Calu3 (cell line): ENCODE measurements around the gene CPNE5. TPM values are rescaled to one million over a fixed set of nuclear protein-coding genes. Genes with fewer than 3 reads are reported as not detected.
A peak's percentile ranks its signal among the peaks of the same experiment; 100 is the strongest.

Experiments used
- BruUV-seq: library from RNA; stranded (reverse); fragments of 400-500 nt; replicated peaks from 2 replicates; lab custom pipeline; 2021; lab: Mats Ljungman, UMichigan
- CTCF ChIA-PET: fragments of 300-600 bp; sonication (Branson Sonifier 250); formaldehyde crosslinking; loops from one replicate; lab custom pipeline; 2022; ENCODE audit warnings: antibody characterized with exemption; lab: Charles Lee
- DNase-seq: peaks from one replicate; pipeline ENCODE4 v3.0.0; 2022
- H3K27ac Mint-ChIP-seq: one replicate; pipeline ENCODE4 v1.8.0; 2022; ENCODE audit warnings: mixed read lengths; ENCODE audit not compliant: unreplicated experiment
- H3K27me3 Mint-ChIP-seq: one replicate; pipeline ENCODE4 v1.8.0; 2022; ENCODE audit warnings: mixed read lengths; ENCODE audit not compliant: unreplicated experiment
- H3K36me3 Mint-ChIP-seq: one replicate; pipeline ENCODE4 v1.8.0; 2022; ENCODE audit warnings: mild to moderate bottlenecking, moderate library complexity, mixed read lengths; ENCODE audit not compliant: insufficient read depth, unreplicated experiment
- H3K4me1 Mint-ChIP-seq: one replicate; pipeline ENCODE4 v1.8.0; 2022; ENCODE audit warnings: mild to moderate bottlenecking, low read depth, mixed read lengths; ENCODE audit not compliant: unreplicated experiment
- H3K4me3 Mint-ChIP-seq: one replicate; pipeline ENCODE4 v1.8.0; 2022; ENCODE audit warnings: mild to moderate bottlenecking, low read depth, moderate library complexity, mixed read lengths; ENCODE audit not compliant: unreplicated experiment
- H3K9me3 Mint-ChIP-seq: one replicate; pipeline ENCODE4 v1.8.0; 2022; ENCODE audit warnings: low read depth, mixed read lengths; ENCODE audit not compliant: unreplicated experiment
- intact Hi-C: fragments of 100-400 bp; cut with micrococcal nuclease; formaldehyde crosslinking; loops from one replicate; pipeline ENCODE4 v1.10.0; 2022; ENCODE audit not compliant: unreplicated experiment
- total RNA-seq: library from RNA; stranded (reverse); gene quantifications from 2 replicates; pipeline ENCODE4 v1.2.3, GENCODE V29; 2022
- TF ChIP-seq, protein P1 (sequence below): fragments of 200-600 bp; IDR thresholded peaks from one replicate; pipeline ENCODE4 v1.8.0; 2022; ENCODE audit warnings: antibody characterized with exemption; ENCODE audit not compliant: unreplicated experiment

Gene CPNE5
- total RNA-seq, 1 experiment from 2014 or later = not detected

DNA sequence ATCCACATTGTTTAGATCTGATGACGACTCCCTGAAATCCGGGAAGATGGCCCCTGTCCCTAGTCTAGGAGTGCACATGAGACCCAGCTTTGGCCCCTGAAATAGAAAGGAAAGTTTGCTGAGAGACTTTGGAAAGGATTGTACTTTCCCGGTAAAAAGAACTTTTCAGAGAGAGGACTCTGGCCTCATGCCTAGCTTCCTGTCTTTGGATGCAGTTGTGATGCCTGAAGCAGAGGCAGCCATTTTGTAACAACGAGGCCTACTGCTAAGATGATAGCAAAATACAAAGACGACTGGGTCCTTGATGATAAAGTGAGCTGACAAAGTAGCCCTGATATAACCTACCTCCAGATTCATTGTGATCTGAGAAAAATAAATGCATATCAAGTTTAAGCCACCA is 6.9 kb downstream of the CPNE5 start:
- CTCF ChIA-PET = no interaction called here
- DNase-seq = no peak
- peaks cover 21% of the 10 kb centered on the region for H3K27me3 Mint-ChIP-seq
- BruUV-seq = no TSS peak
- H3K9me3 Mint-ChIP-seq = no peaks in the 10 kb centered on the region
- no peak overlapping the region for H3K27ac Mint-ChIP-seq
- no peaks in the 10 kb centered on the region for H3K36me3 Mint-ChIP-seq
- TF ChIP-seq, protein P1, sequence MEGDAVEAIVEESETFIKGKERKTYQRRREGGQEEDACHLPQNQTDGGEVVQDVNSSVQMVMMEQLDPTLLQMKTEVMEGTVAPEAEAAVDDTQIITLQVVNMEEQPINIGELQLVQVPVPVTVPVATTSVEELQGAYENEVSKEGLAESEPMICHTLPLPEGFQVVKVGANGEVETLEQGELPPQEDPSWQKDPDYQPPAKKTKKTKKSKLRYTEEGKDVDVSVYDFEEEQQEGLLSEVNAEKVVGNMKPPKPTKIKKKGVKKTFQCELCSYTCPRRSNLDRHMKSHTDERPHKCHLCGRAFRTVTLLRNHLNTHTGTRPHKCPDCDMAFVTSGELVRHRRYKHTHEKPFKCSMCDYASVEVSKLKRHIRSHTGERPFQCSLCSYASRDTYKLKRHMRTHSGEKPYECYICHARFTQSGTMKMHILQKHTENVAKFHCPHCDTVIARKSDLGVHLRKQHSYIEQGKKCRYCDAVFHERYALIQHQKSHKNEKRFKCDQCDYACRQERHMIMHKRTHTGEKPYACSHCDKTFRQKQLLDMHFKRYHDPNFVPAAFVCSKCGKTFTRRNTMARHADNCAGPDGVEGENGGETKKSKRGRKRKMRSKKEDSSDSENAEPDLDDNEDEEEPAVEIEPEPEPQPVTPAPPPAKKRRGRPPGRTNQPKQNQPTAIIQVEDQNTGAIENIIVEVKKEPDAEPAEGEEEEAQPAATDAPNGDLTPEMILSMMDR = no peak
- H3K4me1 Mint-ChIP-seq = peaks cover 5% of the 10 kb centered on the region
- intact Hi-C loops = no loop called here
- H3K4me3 Mint-ChIP-seq = no peak overlapping the region

DNA sequence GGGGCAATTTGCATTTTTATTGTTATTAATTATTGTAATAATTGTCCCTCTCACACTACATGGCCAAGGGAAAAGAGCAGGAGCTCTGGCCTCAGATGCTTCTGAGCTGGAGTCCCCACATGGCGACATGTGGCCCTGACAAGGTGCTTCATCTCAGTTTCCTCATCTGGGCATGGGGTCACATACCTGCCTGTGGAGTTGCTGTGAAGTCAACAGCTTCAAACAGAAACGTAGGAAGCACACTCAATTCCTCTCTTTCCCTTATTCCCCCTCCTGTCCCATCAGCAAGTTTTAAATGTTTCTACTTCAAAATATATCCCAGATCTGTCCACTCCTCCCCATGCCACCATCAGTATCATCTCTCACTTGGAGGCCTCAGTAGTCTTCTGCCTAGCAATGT is 8.7 kb downstream of the CPNE5 start:
- TF ChIP-seq, protein P1 = no peak
- H3K4me1 Mint-ChIP-seq = peaks cover 10% of the 10 kb centered on the region
- DNase-seq = no peak
- intact Hi-C loops = no loop called here
- no peak overlapping the region for H3K27ac Mint-ChIP-seq
- H3K27me3 Mint-ChIP-seq = peaks cover 19% of the 10 kb centered on the region
- H3K36me3 Mint-ChIP-seq = no peaks in the 10 kb centered on the region
- CTCF ChIA-PET = interaction anchor here (0.6 to 1.1 kb wide), 2 partner anchors 18 to 559 kb away, joined by 3 to 4 read pairs; no protein-coding TSS in a partner anchor
- no peaks in the 10 kb centered on the region for H3K9me3 Mint-ChIP-seq
- no TSS peak for BruUV-seq
- no peak overlapping the region for H3K4me3 Mint-ChIP-seq

DNA sequence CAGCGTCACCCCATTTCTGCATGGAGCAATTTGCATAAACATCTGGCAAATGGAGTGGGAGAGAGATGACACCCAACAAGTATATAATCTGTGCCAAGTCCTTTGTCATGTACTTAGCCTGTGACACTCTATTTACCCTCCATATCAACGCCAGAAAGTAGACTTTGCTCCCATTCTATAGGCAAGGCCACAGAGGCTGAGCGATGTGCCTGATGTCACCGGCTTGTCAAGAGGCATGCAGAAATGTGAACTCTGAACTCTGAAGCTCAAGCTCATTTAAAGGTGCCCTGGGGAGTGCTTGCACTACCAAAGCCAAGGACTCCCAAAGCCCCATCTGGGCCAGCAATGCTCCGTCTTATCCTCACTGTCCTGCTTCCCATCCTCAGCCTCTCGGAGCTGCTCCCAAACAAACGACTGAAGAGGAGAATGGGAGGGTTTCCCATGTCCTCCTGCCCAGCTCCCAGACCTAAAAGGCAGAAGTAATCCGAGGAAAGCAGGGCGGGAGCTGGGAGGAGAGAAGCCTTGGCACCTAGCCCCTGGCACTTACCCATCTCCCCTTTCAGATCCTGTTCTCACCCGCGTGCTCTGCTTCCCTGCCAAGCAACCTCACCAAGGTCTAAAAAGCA is 9.2 kb downstream of the CPNE5 start:
- CTCF ChIA-PET = interaction anchor here (0.6 to 1.1 kb wide), 2 partner anchors 18 to 559 kb away, joined by 3 to 4 read pairs; no protein-coding TSS in a partner anchor
- H3K4me3 Mint-ChIP-seq = no peak overlapping the region
- no peaks in the 10 kb centered on the region for H3K36me3 Mint-ChIP-seq
- peaks cover 10% of the 10 kb centered on the region for H3K4me1 Mint-ChIP-seq
- intact Hi-C loops = no loop called here
- BruUV-seq = no TSS peak
- no peak for DNase-seq
- no peak overlapping the region for H3K27ac Mint-ChIP-seq
- H3K27me3 Mint-ChIP-seq = peaks cover 23% of the 10 kb centered on the region
- TF ChIP-seq, protein P1 = no peak
- no peaks in the 10 kb centered on the region for H3K9me3 Mint-ChIP-seq

DNA sequence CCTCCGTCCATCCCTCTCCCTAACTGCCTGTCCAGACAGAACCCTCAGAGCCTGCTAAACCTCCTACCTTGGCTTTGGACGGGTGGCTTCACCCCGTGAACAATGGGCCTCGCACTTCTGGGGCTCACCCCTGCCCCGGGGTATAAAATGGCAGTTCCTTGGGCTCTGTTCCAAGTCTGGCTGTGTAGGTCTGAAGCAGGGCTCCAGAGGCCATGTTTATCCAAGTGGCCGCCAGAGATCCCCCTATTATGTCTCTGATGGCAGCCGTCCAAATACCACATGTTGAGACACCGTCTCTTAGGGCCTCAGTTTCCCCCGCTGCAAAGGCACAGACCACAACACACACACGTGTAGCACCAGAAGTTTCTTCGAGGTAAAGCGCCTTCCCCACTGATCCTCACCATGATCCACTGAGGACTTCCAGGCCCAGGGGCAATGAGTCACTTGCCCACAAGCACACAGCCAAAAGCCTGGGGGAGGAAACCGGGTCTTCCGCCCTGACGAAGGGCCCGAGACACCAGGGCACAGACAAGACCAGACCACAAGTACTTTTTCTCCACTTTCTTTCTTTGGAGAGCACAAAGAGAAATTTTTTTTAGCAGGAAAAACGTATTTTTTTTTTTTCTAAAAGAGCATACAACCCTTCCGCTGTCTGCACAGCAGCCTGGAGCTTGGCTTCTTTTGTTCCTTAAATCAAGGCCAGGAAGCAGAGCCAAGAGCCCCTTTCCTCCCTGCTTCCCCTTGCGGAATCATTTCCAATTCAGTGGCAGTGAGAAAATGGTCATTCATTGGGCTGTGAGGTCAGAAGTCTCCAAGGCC is 11.8 kb downstream of the CPNE5 start:
- TF ChIP-seq, protein P1 = no peak
- no peak overlapping the region for H3K27ac Mint-ChIP-seq
- peaks cover 10% of the 10 kb centered on the region for H3K4me1 Mint-ChIP-seq
- H3K4me3 Mint-ChIP-seq = no peak overlapping the region
- H3K27me3 Mint-ChIP-seq = peaks cover 23% of the 10 kb centered on the region
- no peaks in the 10 kb centered on the region for H3K9me3 Mint-ChIP-seq
- H3K36me3 Mint-ChIP-seq = no peaks in the 10 kb centered on the region
- peak; percentile 24 for DNase-seq
- intact Hi-C loops = no loop called here
- CTCF ChIA-PET = no interaction called here
- BruUV-seq = no TSS peak
